Measurements from ENCODE around the gene ITGAE.

Gene ITGAE

DNA sequence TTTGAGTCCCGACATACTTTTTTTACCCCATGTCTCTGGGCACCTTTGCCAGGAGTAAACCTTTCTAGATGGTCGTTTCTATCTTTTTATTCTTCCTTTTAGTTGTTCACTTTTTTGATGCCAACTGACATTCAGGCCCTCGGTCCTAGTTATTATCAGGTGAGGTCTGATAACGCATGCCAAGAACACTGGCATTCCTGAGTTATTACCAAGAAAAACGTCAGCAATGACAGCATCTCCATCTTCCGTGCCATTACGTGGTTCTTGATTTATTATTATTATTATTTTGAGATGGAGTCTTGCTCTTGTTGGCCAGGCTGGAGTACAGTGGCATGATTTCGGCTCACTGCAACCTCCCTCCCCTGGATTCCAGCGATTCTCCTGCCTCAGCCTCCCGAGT, 55.9 kb downstream of the ITGAE start:
- Histone ChIP-seq H3K18ac (ENCODE audit: low read length) (no peak overlapping the region), H2BK120ac (ENCODE audit: low read depth, low read length) (no peak overlapping the region), H3K56ac (ENCODE audit: low read length) (no peak overlapping the region), H3K79me2 (ENCODE audit: control insufficient read depth, insufficient read depth, low read length) (no peaks in the 10 kb centered on the region), H3K36me3 (ENCODE audit: control insufficient read depth, insufficient read depth, low read length) (no peaks in the 10 kb centered on the region), H2BK15ac (replicated peaks; ENCODE audit: low read depth) (no peak overlapping the region), H3K27me3 (ENCODE audit: insufficient read depth, low read length, poor library complexity) (no peaks in the 10 kb centered on the region), H3K4me1 (ENCODE audit: control insufficient read depth, low read depth, low read length) (no peaks in the 10 kb centered on the region), H4K5ac (ENCODE audit: low read length) (no peak overlapping the region), H2BK5ac (ENCODE audit: low read length) (no peak overlapping the region), H2AK5ac (ENCODE audit: low read length) (no peak overlapping the region), H3K9ac (ENCODE audit: low read length) (no peak overlapping the region), H3K4me2 (ENCODE audit: low read length) (no peak overlapping the region), H3K23ac (ENCODE audit: low read length) (no peak overlapping the region), H3K4me3 (ENCODE audit: low read length) (no peak overlapping the region), H3K79me1 (ENCODE audit: low read length) (no peaks in the 10 kb centered on the region), H3K4ac (ENCODE audit: low read depth, low read length) (no peak overlapping the region), H3K27ac (ENCODE audit: low read depth, low read length) (no peak overlapping the region), H4K8ac (ENCODE audit: low read depth, low read length) (no peak overlapping the region)
- WGBS (ENCODE audit: extremely low coverage, insufficient coverage, low lambda C conversion rate) = no CpG with 5 or more reads among the region's 10 CpGs
- DNase-seq = no peak

DNA sequence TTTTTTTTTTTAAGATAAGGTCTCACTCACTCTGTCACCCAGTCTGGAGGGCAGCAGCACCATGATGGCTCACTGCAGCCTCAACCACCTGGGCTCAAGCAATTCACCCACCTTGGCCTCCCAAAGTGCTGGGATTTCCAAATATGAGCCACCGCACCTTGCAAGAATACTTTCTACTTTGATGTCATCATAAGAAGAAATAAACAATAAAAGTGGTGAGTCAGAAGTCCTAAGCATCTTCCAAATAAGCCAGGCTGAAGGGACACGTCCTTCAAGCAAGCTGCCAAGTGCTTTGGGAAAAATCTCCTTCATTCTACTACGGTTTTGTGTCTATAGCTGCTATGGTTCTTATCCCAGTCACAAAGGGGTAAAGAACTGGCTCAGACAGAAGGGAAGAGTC, 57.0 kb downstream of the ITGAE start:
- Histone ChIP-seq H3K27ac (ENCODE audit: low read depth, low read length) (no peak overlapping the region), H2BK15ac (replicated peaks; ENCODE audit: low read depth) (no peak overlapping the region), H3K18ac (ENCODE audit: low read length) (no peak overlapping the region), H3K27me3 (ENCODE audit: insufficient read depth, low read length, poor library complexity) (no peaks in the 10 kb centered on the region), H2BK5ac (ENCODE audit: low read length) (no peak overlapping the region), H4K5ac (ENCODE audit: low read length) (no peak overlapping the region), H3K56ac (ENCODE audit: low read length) (no peak overlapping the region), H3K36me3 (ENCODE audit: control insufficient read depth, insufficient read depth, low read length) (no peaks in the 10 kb centered on the region), H3K79me2 (ENCODE audit: control insufficient read depth, insufficient read depth, low read length) (no peaks in the 10 kb centered on the region), H3K79me1 (ENCODE audit: low read length) (no peaks in the 10 kb centered on the region), H3K9ac (ENCODE audit: low read length) (no peak overlapping the region), H3K4me3 (ENCODE audit: low read length) (no peak overlapping the region), H3K4me2 (ENCODE audit: low read length) (no peak overlapping the region), H2BK120ac (ENCODE audit: low read depth, low read length) (no peak overlapping the region), H2AK5ac (ENCODE audit: low read length) (no peak overlapping the region), H3K23ac (ENCODE audit: low read length) (no peak overlapping the region), H3K4ac (ENCODE audit: low read depth, low read length) (no peak overlapping the region), H3K4me1 (ENCODE audit: control insufficient read depth, low read depth, low read length) (no peaks in the 10 kb centered on the region), H4K8ac (ENCODE audit: low read depth, low read length) (no peak overlapping the region)
- no CpG with 5 or more reads among the region's 3 CpGs for WGBS (ENCODE audit: extremely low coverage, insufficient coverage, low lambda C conversion rate)
- no peak for DNase-seq

DNA sequence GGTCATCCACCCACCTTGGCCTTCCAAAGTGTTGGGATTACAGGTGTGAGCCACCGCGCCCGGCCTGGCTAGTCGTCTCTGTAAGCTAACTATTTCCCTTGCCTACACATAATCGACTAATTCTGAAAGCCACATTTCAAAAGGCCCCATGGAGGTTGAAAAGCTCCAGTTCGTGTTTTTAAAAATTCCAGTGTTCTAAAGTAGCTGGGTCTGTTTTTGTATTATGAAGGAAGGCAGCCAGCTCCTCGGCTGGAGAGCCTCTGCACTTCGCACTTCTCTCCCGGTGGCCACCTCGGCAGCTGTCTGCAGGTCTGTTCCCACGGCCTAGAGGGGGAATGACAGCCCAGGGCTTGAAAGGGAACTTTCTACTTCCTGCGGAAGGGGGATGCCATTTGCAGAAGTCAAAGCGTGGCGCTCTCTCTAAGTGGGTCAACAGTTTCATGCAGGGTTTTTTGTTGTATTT, 60.3 kb downstream of the ITGAE start:
- Histone ChIP-seq H3K4me3 (ENCODE audit: low read length) (no peak overlapping the region), H3K4ac (ENCODE audit: low read depth, low read length) (no peak overlapping the region), H3K18ac (ENCODE audit: low read length) (no peak overlapping the region), H3K56ac (ENCODE audit: low read length) (no peak overlapping the region), H3K9ac (ENCODE audit: low read length) (no peak overlapping the region), H3K79me1 (ENCODE audit: low read length) (no peaks in the 10 kb centered on the region), H2BK5ac (ENCODE audit: low read length) (no peak overlapping the region), H3K79me2 (ENCODE audit: control insufficient read depth, insufficient read depth, low read length) (no peaks in the 10 kb centered on the region), H4K5ac (ENCODE audit: low read length) (no peak overlapping the region), H2BK120ac (ENCODE audit: low read depth, low read length) (no peak overlapping the region), H3K36me3 (ENCODE audit: control insufficient read depth, insufficient read depth, low read length) (no peaks in the 10 kb centered on the region), H2BK15ac (replicated peaks; ENCODE audit: low read depth) (no peak overlapping the region), H2AK5ac (ENCODE audit: low read length) (no peak overlapping the region), H3K27me3 (ENCODE audit: insufficient read depth, low read length, poor library complexity) (no peaks in the 10 kb centered on the region), H4K8ac (ENCODE audit: low read depth, low read length) (no peak overlapping the region), H3K27ac (ENCODE audit: low read depth, low read length) (no peak overlapping the region), H3K4me1 (ENCODE audit: control insufficient read depth, low read depth, low read length) (peaks cover 2% of the 10 kb centered on the region), H3K4me2 (ENCODE audit: low read length) (no peak overlapping the region), H3K23ac (ENCODE audit: low read length) (no peak overlapping the region)
- DNase-seq = peak; percentile 30
- no CpG with 5 or more reads among the region's 14 CpGs for WGBS (ENCODE audit: extremely low coverage, insufficient coverage, low lambda C conversion rate)

DNA sequence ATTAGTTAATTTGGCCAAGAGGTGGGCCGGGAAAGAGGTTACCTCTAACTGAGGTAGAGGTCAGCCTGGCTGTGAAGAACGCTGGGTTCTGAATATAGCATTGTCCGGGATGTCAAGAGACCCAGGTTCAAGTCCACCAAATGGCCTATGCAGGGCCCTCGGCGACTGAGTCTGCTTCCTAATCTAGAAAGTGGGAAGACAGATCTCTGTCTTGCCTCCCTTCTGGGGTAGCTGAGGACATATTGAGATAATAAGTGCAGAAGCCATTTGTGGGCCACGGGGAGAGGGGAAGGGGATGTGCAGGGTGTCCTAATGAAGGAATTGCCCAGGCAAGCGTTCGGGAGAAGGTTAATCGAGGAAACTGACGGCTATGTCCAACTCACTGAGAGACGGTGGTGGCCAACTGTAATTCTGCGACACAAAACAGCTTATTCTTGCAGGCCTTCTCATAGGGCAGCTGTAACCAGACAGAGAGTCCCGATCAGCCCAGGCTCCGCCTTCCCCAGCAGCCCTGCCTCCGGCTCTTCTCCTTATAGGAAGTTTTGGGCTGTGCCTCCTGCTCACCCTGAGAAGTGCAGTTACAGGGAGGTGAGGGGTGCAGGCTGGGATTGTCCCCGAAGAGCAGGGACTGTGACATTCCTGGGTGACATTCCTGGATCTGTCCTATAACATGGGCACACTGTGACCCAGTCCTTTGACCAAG, 61.4 kb downstream of the ITGAE start:
- H2BK120ac ChIP-seq (ENCODE audit: low read depth, low read length) = no peak overlapping the region
- no peak overlapping the region for H3K4me2 ChIP-seq (ENCODE audit: low read length)
- H3K18ac ChIP-seq (ENCODE audit: low read length) = no peak overlapping the region
- no peak overlapping the region for H2BK5ac ChIP-seq (ENCODE audit: low read length)
- no peak overlapping the region for H3K23ac ChIP-seq (ENCODE audit: low read length)
- DNase-seq = no peak
- H2BK15ac ChIP-seq (replicated peaks; ENCODE audit: low read depth) = no peak overlapping the region
- H3K56ac ChIP-seq (ENCODE audit: low read length) = no peak overlapping the region
- no peak overlapping the region for H3K9ac ChIP-seq (ENCODE audit: low read length)
- peaks cover 2% of the 10 kb centered on the region for H3K4me1 ChIP-seq (ENCODE audit: control insufficient read depth, low read depth, low read length)
- H4K5ac ChIP-seq (ENCODE audit: low read length) = no peak overlapping the region
- H3K27ac ChIP-seq (ENCODE audit: low read depth, low read length) = no peak overlapping the region
- no peaks in the 10 kb centered on the region for H3K79me1 ChIP-seq (ENCODE audit: low read length)
- no peak overlapping the region for H3K4me3 ChIP-seq (ENCODE audit: low read length)
- H4K8ac ChIP-seq (ENCODE audit: low read depth, low read length) = no peak overlapping the region
- H3K36me3 ChIP-seq (ENCODE audit: control insufficient read depth, insufficient read depth, low read length) = no peaks in the 10 kb centered on the region
- no peak overlapping the region for H3K4ac ChIP-seq (ENCODE audit: low read depth, low read length)
- H3K27me3 ChIP-seq (ENCODE audit: insufficient read depth, low read length, poor library complexity) = no peaks in the 10 kb centered on the region
- no peak overlapping the region for H2AK5ac ChIP-seq (ENCODE audit: low read length)
- H3K79me2 ChIP-seq (ENCODE audit: control insufficient read depth, insufficient read depth, low read length) = no peaks in the 10 kb centered on the region
- no CpG with 5 or more reads among the region's 16 CpGs for WGBS (ENCODE audit: extremely low coverage, insufficient coverage, low lambda C conversion rate)

DNA sequence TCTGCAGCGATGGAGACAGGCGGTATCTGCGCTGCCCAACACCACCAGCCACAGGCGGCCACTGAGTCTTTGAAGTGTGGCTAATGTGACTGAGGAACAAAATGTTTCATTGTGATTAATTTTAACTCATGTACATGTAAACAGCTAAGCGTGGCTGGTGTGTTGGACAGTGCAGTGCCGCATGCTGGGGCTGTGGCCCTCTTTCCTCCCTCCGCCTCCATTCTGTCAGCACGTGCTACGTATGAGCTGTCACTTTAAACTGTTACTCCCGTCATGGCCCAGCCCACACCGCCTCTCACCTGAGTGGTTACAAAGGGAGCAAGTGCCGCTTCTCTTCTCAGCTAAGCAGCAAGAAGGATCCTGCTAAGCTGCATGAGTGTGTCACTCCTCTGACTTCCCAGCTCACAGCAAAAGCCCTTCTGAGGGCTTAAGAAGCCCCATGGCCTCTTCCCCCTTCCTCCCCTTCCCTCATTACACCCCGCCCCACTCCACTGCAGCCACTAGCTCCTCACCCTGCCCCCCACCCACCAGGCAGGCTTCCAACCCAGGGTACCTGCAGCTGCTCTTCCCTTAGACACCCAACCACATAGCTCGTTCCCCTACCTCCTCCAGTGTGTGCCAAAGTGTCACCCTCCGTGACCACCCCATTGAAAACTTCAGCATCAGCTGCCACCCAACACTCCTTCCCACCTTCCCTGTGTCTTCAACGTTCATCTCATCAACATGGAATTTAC, 62.3 kb downstream of the ITGAE start:
- Histone ChIP-seq H3K23ac (ENCODE audit: low read length) (peak overlapping the region; percentile 89), H3K27ac (ENCODE audit: low read depth, low read length) (no peak overlapping the region), H3K4me3 (ENCODE audit: low read length) (no peak overlapping the region), H3K56ac (ENCODE audit: low read length) (peak overlapping the region; percentile 25), H3K9ac (ENCODE audit: low read length) (no peak overlapping the region), H2AK5ac (ENCODE audit: low read length) (no peak overlapping the region), H3K4me2 (ENCODE audit: low read length) (no peak overlapping the region), H3K79me2 (ENCODE audit: control insufficient read depth, insufficient read depth, low read length) (no peaks in the 10 kb centered on the region), H2BK5ac (ENCODE audit: low read length) (no peak overlapping the region), H3K4ac (ENCODE audit: low read depth, low read length) (no peak overlapping the region), H3K18ac (ENCODE audit: low read length) (no peak overlapping the region), H3K79me1 (ENCODE audit: low read length) (no peaks in the 10 kb centered on the region), H3K27me3 (ENCODE audit: insufficient read depth, low read length, poor library complexity) (no peaks in the 10 kb centered on the region), H2BK15ac (replicated peaks; ENCODE audit: low read depth) (no peak overlapping the region), H3K4me1 (ENCODE audit: control insufficient read depth, low read depth, low read length) (peaks cover 2% of the 10 kb centered on the region), H4K8ac (ENCODE audit: low read depth, low read length) (no peak overlapping the region), H4K5ac (ENCODE audit: low read length) (no peak overlapping the region), H3K36me3 (ENCODE audit: control insufficient read depth, insufficient read depth, low read length) (no peaks in the 10 kb centered on the region), H2BK120ac (ENCODE audit: low read depth, low read length) (no peak overlapping the region)
- WGBS (ENCODE audit: extremely low coverage, insufficient coverage, low lambda C conversion rate) = no CpG with 5 or more reads among the region's 16 CpGs
- peak; percentile 51 for DNase-seq
